Stomach smooth muscle (tissue), 2 donors: ENCODE results near the gene AP3S1.

Source experiments
- H3K27ac ChIP-seq: one replicate; pipeline ENCODE4 v1.7.0; 2013; ENCODE audit warnings: mild to moderate bottlenecking, low read length, inconsistent platforms
- H3K27me3 ChIP-seq, 2 donors: one replicate each; pipeline ENCODE4 v1.7.0; 2013; ENCODE audit warnings: low read length in 2 of 2; ENCODE audit not compliant: insufficient read depth in 2 of 2, control insufficient read depth in 1 of 2
- H3K36me3 ChIP-seq, 2 donors: one replicate each; pipeline ENCODE4 v1.7.0; 2013; ENCODE audit warnings: low read length in 2 of 2; ENCODE audit not compliant: control insufficient read depth in 2 of 2, insufficient read depth in 2 of 2
- H3K4me1 ChIP-seq: one replicate; pipeline ENCODE4 v1.7.0; 2013; ENCODE audit warnings: low read length; ENCODE audit not compliant: control insufficient read depth, insufficient read depth
- H3K4me3 ChIP-seq, 2 donors: one replicate each; pipeline ENCODE4 v1.7.0; 2013; ENCODE audit warnings: low read length in 2 of 2
- H3K9ac ChIP-seq, 2 donors: one replicate each; pipeline ENCODE4 v1.7.0; 2013; ENCODE audit warnings: low read length in 2 of 2, mild to moderate bottlenecking in 1 of 2
- H3K9me3 ChIP-seq, 2 donors: one replicate each; pipeline ENCODE4 v1.7.0; 2013; ENCODE audit warnings: low read length in 2 of 2; ENCODE audit not compliant: control insufficient read depth in 2 of 2
- donor health status: healthy.
- donor health status: Pancreatic carcinoma.

Gene AP3S1

GRCh38 chr5:115956957-115957356, 115.2 kb downstream of the AP3S1 start:
- Histone ChIP-seq H3K9me3 (peaks cover 0 to 2% of the 10 kb centered on the region in 2 donors), H3K4me1 (peaks cover 9% of the 10 kb centered on the region), H3K9ac (no peak overlapping the region), H3K27ac (no peak overlapping the region), H3K4me3 (no peak overlapping the region), H3K36me3 (no peaks in the 10 kb centered on the region), H3K27me3 (peaks cover 35 to 44% of the 10 kb centered on the region in 2 donors)

GRCh38 chr5:115961381-115962238, 119.9 kb downstream of the AP3S1 start:
- H3K4me3 ChIP-seq, result peak overlapping the region; percentile 4 to 70
- H3K27me3 ChIP-seq, result peaks cover 48 to 59% of the 10 kb centered on the region in 2 donors

GRCh38 chr5:115962239-115962564, 120.5 kb downstream of the AP3S1 start, which contains the start of gene LVRN:
TSS of gene LVRN (plus strand) at chr5:115962475. CDS start at chr5:115962618, 143 bp downstream.
- Histone ChIP-seq H3K9me3 (no peaks in the 10 kb centered on the region), H3K9ac (no peak within 1 kb of the TSS), H3K27me3 (peaks cover 48 to 58% of the 10 kb centered on the region in 2 donors), H3K4me1 (peaks cover 19% of the 10 kb centered on the region), H3K36me3 (no peaks in the 10 kb centered on the region), H3K4me3 (peak within 1 kb of the TSS; percentile 41 to 70), H3K27ac (no peak within 1 kb of the TSS)

More at GRCh38 chr5:115961381-115962238, 119.9 kb downstream of the AP3S1 start:
- Histone ChIP-seq H3K36me3 (no peaks in the 10 kb centered on the region), H3K4me1 (peaks cover 19% of the 10 kb centered on the region), H3K27ac (no peak overlapping the region), H3K9ac (no peak overlapping the region), H3K9me3 (no peaks in the 10 kb centered on the region)

GRCh38 chr5:115962565-115963402, 121.0 kb downstream of the AP3S1 start:
- H3K9me3 ChIP-seq, result no peaks in the 10 kb centered on the region
- H3K27ac ChIP-seq, result no peak overlapping the region
- no peak overlapping the region for H3K9ac ChIP-seq
- no peaks in the 10 kb centered on the region for H3K36me3 ChIP-seq
- peaks cover 48 to 54% of the 10 kb centered on the region in 2 donors for H3K27me3 ChIP-seq
- peak overlapping the region; percentile 41 to 70 for H3K4me3 ChIP-seq
- H3K4me1 ChIP-seq, result peaks cover 19% of the 10 kb centered on the region

- Histone ChIP-seq H3K27ac (no peak overlapping the region), H3K27me3 (peaks cover 42 to 47% of the 10 kb centered on the region in 2 donors), H3K36me3 (no peaks in the 10 kb centered on the region), H3K4me3 (no peak overlapping the region), H3K4me1 (peaks cover 19% of the 10 kb centered on the region), H3K9me3 (no peaks in the 10 kb centered on the region), H3K9ac (no peak overlapping the region)
These were observed 121.8 kb downstream of the AP3S1 start for GRCh38 chr5:115963566-115963965.
